ENCODE data around the gene MIS18BP1. TPM values are rescaled to one million over a fixed set of nuclear protein-coding genes. Genes with fewer than 3 reads are reported as not detected.

Gene MIS18BP1
- total and polyA plus RNA-seq, 4 donors: 8.8 to 31.4 (median 19.6) TPM

DNA sequence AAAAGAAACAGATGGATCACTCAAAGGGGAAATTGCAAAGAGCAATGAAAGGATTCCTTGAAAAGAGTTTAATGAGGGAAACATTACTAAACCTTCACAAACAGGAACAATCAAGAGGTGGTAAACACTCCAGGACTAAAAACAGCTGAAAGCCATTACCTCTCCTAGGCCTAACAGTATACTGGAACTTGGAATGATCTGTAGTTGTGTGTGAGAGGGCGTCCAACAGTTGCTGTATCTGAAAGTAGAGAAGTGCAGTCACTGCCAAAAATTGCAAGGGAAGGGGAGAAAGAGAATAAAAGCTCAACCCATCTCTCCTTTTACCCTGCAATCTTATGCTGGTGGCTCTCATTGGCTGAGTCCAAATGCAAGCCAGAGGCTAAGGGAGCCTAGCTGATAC is 17.0 kb upstream of the MIS18BP1 start:
- 39 to 51% methylated on average over 1 of the region's 1 CpG for WGBS, 2 donors
- Histone ChIP-seq H3K4me3 (ENCODE audit: low read length in 2 of 2) (no peak overlapping the region), H3K4me1 (ENCODE audit: control insufficient read depth in 1 of 2, insufficient read depth in 2 of 2, low read length in 2 of 2) (peaks cover 0 to 2% of the 10 kb centered on the region in 2 donors), H3K36me3 (ENCODE audit: control insufficient read depth in 1 of 2, insufficient read depth in 2 of 2, low read length in 1 of 2) (no peaks in the 10 kb centered on the region), H3K9me3 (ENCODE audit: control insufficient read depth, low read length) (no peaks in the 10 kb centered on the region), H3K27ac (ENCODE audit: low read depth in 1 of 2, low read length in 2 of 2) (no peak overlapping the region), H3K27me3 (ENCODE audit: control insufficient read depth in 1 of 2, insufficient read depth in 2 of 2, low read length in 1 of 2) (no peaks in the 10 kb centered on the region)
- DNase-seq (no peak), ATAC-seq (ENCODE audit: low FRiP score) (no peak)
- intact Hi-C loops (cut with DNase I): no loop called here

DNA sequence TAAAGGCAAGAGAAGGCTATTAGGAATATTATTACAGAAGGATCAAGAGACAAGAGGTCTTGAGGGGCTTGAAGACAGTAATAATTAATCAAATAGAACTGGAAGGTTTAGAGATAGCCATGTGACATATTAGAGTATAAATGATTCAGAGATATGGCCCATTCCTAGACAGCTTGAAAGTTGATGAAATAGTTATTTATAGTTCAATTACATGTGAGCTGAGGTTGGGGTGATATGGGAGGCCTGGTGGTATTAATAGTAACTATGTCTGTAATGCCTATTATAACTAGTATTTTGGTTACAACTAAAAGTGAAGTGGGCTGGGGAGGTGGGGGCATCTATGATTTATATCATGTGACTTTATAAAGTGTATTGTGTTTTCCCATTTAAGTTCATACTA is 14.1 kb upstream of the MIS18BP1 start:
- H3K36me3 ChIP-seq (ENCODE audit: control insufficient read depth in 1 of 2, insufficient read depth in 2 of 2, low read length in 1 of 2): no peaks in the 10 kb centered on the region
- no peak overlapping the region for H3K27ac ChIP-seq (ENCODE audit: low read depth in 1 of 2, low read length in 2 of 2)
- DNase-seq (no peak), ATAC-seq (ENCODE audit: low FRiP score) (no peak)
- H3K4me3 ChIP-seq (ENCODE audit: low read length in 2 of 2): no peak overlapping the region
- H3K27me3 ChIP-seq (ENCODE audit: control insufficient read depth in 1 of 2, insufficient read depth in 2 of 2, low read length in 1 of 2): no peaks in the 10 kb centered on the region
- intact Hi-C loops (cut with DNase I): no loop called here
- no peaks in the 10 kb centered on the region for H3K9me3 ChIP-seq (ENCODE audit: control insufficient read depth, low read length)
- H3K4me1 ChIP-seq (ENCODE audit: control insufficient read depth in 1 of 2, insufficient read depth in 2 of 2, low read length in 2 of 2): peaks cover 0 to 2% of the 10 kb centered on the region in 2 donors

DNA sequence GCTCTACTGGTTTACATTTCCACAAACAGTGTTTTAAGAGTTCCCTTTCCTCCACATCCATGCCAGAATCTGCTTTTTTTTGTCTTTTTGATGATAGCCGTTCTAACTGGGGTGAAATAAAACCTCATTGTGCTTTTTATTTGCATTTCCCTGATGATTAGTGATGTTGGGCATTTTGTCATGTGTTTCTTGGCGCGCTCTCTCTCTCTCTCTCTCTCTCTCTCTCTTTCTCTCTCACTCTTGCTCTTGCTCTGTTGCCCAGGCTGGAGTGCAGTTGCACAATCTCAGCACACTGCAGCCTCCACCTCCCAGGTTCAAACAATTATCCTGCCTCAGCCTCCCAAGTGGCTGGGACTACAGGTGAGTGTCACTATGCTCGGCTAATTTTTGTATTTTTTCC is 9.6 kb upstream of the MIS18BP1 start:
- Histone ChIP-seq H3K4me1 (ENCODE audit: control insufficient read depth in 1 of 2, insufficient read depth in 2 of 2, low read length in 2 of 2) (no peaks in the 10 kb centered on the region), H3K4me3 (ENCODE audit: low read length in 2 of 2) (no peak overlapping the region), H3K36me3 (ENCODE audit: control insufficient read depth in 1 of 2, insufficient read depth in 2 of 2, low read length in 1 of 2) (no peaks in the 10 kb centered on the region), H3K9me3 (ENCODE audit: control insufficient read depth, low read length) (no peaks in the 10 kb centered on the region), H3K27me3 (ENCODE audit: control insufficient read depth in 1 of 2, insufficient read depth in 2 of 2, low read length in 1 of 2) (no peaks in the 10 kb centered on the region), H3K27ac (ENCODE audit: low read depth in 1 of 2, low read length in 2 of 2) (no peak overlapping the region)
- DNase-seq: no peak
- ATAC-seq (ENCODE audit: low FRiP score): no peak
- intact Hi-C loops (cut with DNase I): no loop called here
- 39 to 52% methylated on average over 4 of the region's 4 CpGs for WGBS, 2 donors

DNA sequence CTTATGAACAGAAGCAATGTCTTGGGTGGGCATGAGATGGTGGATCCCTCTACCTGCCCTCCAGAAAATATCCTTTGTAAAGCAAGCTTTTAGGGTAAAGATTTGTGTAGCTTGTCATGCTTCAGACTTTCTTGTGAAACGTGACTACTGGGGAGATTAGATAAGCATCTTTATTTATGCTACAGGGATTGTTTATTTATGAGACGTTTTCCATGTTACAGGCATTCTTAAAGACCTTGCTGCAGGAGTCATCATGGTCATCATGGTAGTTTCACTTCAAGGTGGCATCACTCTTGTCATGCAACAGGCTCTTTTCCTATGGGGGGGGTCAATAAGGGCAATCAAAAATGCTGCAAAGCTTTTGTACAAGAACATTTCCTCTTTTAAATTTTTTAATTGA is 8.2 kb upstream of the MIS18BP1 start:
- ATAC-seq (ENCODE audit: low FRiP score) (no peak), DNase-seq (no peak)
- Histone ChIP-seq H3K9me3 (ENCODE audit: control insufficient read depth, low read length) (no peaks in the 10 kb centered on the region), H3K27me3 (ENCODE audit: control insufficient read depth in 1 of 2, insufficient read depth in 2 of 2, low read length in 1 of 2) (no peaks in the 10 kb centered on the region), H3K36me3 (ENCODE audit: control insufficient read depth in 1 of 2, insufficient read depth in 2 of 2, low read length in 1 of 2) (no peaks in the 10 kb centered on the region), H3K4me1 (ENCODE audit: control insufficient read depth in 1 of 2, insufficient read depth in 2 of 2, low read length in 2 of 2) (no peaks in the 10 kb centered on the region), H3K27ac (ENCODE audit: low read depth in 1 of 2, low read length in 2 of 2) (no peak overlapping the region), H3K4me3 (ENCODE audit: low read length in 2 of 2) (no peak overlapping the region)
- intact Hi-C loops (cut with DNase I): no loop called here
- WGBS, 2 donors: 16 to 21% methylated on average over 2 of the region's 2 CpGs

DNA sequence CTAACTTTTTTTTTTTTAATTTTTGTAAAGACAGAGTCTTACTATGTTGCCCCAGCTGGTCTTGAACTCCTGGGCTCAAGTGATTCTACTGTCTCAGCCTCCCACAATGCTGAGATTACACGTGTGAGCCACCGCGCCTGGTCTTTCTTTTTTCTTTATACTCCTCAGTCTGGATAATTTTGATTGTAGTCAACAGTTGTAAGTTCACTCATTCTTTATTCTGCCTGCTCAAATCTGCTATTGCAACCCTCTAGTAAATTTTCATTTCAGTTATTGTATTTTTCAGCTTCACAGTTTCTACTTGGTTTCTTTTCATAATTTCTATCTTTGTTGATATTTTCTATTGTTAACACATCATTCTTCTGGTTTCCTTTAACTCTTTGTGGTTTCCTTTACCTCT is 5.8 kb upstream of the MIS18BP1 start:
- ATAC-seq (ENCODE audit: low FRiP score): no peak
- no peak overlapping the region for H3K4me3 ChIP-seq (ENCODE audit: low read length in 2 of 2)
- H3K27ac ChIP-seq (ENCODE audit: low read depth in 1 of 2, low read length in 2 of 2): no peak overlapping the region
- H3K4me1 ChIP-seq (ENCODE audit: control insufficient read depth in 1 of 2, insufficient read depth in 2 of 2, low read length in 2 of 2): no peaks in the 10 kb centered on the region
- intact Hi-C loops (cut with DNase I): no loop called here
- DNase-seq: no peak
- 97 to 98% methylated on average over 3 of the region's 3 CpGs for WGBS, 2 donors
- no peaks in the 10 kb centered on the region for H3K27me3 ChIP-seq (ENCODE audit: control insufficient read depth in 1 of 2, insufficient read depth in 2 of 2, low read length in 1 of 2)
- H3K36me3 ChIP-seq (ENCODE audit: control insufficient read depth in 1 of 2, insufficient read depth in 2 of 2, low read length in 1 of 2): no peaks in the 10 kb centered on the region
- no peaks in the 10 kb centered on the region for H3K9me3 ChIP-seq (ENCODE audit: control insufficient read depth, low read length)

DNA sequence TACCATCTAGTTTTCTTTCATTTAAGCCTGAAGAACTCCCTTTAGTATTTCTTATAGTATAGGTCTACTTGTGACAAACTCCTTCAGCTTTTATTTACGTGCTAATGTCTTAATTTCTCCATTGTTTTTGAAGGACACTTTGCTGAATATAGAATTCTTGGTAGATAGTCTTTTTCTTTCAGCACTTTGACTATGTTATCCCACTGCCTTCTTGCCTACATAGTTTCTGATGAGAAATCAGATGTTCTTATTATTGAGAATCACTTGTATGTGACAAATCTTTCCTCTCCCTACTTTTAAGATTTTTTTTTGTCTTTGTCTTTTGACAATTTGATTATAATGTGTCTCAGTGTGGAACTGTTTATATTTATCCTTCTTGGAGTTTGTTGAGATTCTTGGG is 5.1 kb upstream of the MIS18BP1 start:
- WGBS, 2 donors: 78 to 86% methylated on average over 1 of the region's 1 CpG
- ATAC-seq (ENCODE audit: low FRiP score): no peak
- no peak overlapping the region for H3K4me3 ChIP-seq (ENCODE audit: low read length in 2 of 2)
- H3K9me3 ChIP-seq (ENCODE audit: control insufficient read depth, low read length): no peaks in the 10 kb centered on the region
- no peaks in the 10 kb centered on the region for H3K4me1 ChIP-seq (ENCODE audit: control insufficient read depth in 1 of 2, insufficient read depth in 2 of 2, low read length in 2 of 2)
- H3K27me3 ChIP-seq (ENCODE audit: control insufficient read depth in 1 of 2, insufficient read depth in 2 of 2, low read length in 1 of 2): no peaks in the 10 kb centered on the region
- intact Hi-C loops (cut with DNase I): no loop called here
- DNase-seq: no peak
- no peaks in the 10 kb centered on the region for H3K36me3 ChIP-seq (ENCODE audit: control insufficient read depth in 1 of 2, insufficient read depth in 2 of 2, low read length in 1 of 2)
- no peak overlapping the region for H3K27ac ChIP-seq (ENCODE audit: low read depth in 1 of 2, low read length in 2 of 2)

DNA sequence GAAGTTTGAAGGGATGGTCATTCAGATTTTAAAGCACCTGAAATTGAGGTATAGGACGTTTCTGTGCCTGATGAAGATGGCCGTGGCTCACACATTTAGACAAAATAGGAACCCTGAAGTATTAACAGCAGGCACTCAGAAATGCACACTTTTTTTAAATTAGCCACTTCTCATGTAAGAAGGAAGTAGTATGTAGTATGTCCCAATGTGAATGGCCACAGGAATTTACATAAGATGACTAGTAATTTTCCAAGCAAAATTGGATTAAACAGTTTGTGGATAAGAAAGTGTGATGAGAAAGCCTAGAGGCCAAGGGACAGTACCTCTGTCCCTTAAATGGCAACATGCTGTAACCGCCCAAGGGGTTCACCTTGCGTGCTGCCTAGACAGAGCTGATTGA is 1.8 kb upstream of the MIS18BP1 start:
- 90 to 91% methylated on average over 4 of the region's 4 CpGs for WGBS, 2 donors
- ATAC-seq (ENCODE audit: low FRiP score) (no peak), DNase-seq (no peak)
- Histone ChIP-seq H3K4me3 (ENCODE audit: low read length in 2 of 2) (no peak overlapping the region), H3K27ac (ENCODE audit: low read depth in 1 of 2, low read length in 2 of 2) (no peak overlapping the region), H3K4me1 (ENCODE audit: control insufficient read depth in 1 of 2, insufficient read depth in 2 of 2, low read length in 2 of 2) (no peaks in the 10 kb centered on the region), H3K27me3 (ENCODE audit: control insufficient read depth in 1 of 2, insufficient read depth in 2 of 2, low read length in 1 of 2) (no peaks in the 10 kb centered on the region), H3K36me3 (ENCODE audit: control insufficient read depth in 1 of 2, insufficient read depth in 2 of 2, low read length in 1 of 2) (no peaks in the 10 kb centered on the region), H3K9me3 (ENCODE audit: control insufficient read depth, low read length) (no peaks in the 10 kb centered on the region)
- intact Hi-C loops (cut with DNase I): loop anchor here (5.0 kb wide), 2 partner anchors 117 to 357 kb away; partner anchors contain the start of gene FANCM (in 2 of the 2)

DNA sequence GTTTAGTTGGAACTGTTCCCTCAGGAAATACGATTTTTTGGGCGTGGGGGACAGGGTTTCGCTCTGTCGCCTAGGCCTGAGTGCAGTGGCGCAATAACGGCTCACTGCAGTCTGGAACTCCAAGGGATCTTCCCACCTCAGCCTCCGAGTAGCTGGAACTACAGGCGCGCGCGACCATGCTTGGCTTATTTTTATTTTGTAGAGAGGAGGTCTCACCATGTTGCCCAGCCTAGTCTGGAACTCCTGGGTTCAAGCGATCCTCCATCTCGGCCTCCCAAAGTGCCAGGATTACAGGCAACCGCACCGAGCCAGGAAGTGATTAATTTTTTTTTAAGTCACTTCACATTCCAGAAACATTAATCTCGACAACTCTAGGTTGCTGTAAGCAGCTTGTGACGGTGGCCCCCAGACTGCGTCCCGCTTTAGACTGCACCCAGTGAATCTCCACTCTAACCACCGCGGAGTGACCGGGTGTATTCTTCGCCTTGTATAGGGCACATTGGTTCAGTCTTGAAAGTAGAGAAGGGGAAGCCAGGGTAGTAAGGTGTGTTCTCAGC is 830 bp upstream of the MIS18BP1 start:
- WGBS, 2 donors: 36 to 37% methylated on average over 23 of the region's 23 CpGs
- no peaks in the 10 kb centered on the region for H3K9me3 ChIP-seq (ENCODE audit: control insufficient read depth, low read length)
- H3K27me3 ChIP-seq (ENCODE audit: control insufficient read depth in 1 of 2, insufficient read depth in 2 of 2, low read length in 1 of 2): no peaks in the 10 kb centered on the region
- DNase-seq: peak; percentile 58 to 81
- intact Hi-C loops (cut with DNase I): loop anchor here (2.0 to 5.0 kb wide), 3 partner anchors 117 to 357 kb away; partner anchors contain the start of genes FANCM (in 2 of the 2) and PRPF39 (in 1 of the 2)
- H3K36me3 ChIP-seq (ENCODE audit: control insufficient read depth in 1 of 2, insufficient read depth in 2 of 2, low read length in 1 of 2): no peaks in the 10 kb centered on the region
- peak; percentile 51 for ATAC-seq (ENCODE audit: low FRiP score)
- no peaks in the 10 kb centered on the region for H3K4me1 ChIP-seq (ENCODE audit: control insufficient read depth in 1 of 2, insufficient read depth in 2 of 2, low read length in 2 of 2)
- H3K4me3 ChIP-seq (ENCODE audit: low read length in 2 of 2): peak overlapping the region; percentile 79 to 83
- peak overlapping the region; percentile 43 to 91 for H3K27ac ChIP-seq (ENCODE audit: low read depth in 1 of 2, low read length in 2 of 2)

DNA sequence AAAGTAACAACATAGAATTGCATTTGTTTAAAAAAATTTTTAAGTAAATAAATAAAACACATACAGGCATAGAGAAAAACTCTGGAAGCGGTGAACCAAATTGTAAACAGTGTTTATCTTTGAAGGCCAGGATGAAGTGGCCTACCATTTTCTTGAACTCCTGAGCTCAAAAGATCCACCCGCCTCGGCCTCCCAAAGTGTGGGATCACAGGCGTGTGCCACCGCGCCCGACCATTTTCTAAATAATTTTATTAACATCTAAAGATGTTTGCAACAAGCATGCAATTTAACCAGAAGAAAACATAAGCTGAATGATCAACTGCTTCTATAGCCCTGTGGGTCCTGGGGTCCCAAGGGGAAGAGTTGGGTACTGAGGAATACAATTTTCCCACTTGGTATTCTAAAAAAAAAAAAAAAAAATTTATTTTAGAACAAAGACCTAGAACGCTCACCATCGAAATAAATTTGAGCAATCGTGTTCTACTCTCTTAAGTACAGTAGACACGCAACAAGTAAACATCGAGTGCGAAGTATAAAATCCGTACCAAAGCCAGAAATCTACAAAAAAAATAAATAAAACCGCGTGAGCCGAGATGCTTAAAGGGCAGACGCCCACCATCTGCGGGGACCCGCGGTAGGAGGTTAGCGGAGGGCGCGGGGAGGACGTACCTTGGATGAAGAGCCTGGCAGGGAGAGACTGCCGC is 484 bp downstream of the MIS18BP1 start:
- no peak for DNase-seq
- H3K4me1 ChIP-seq (ENCODE audit: control insufficient read depth in 1 of 2, insufficient read depth in 2 of 2, low read length in 2 of 2): no peaks in the 10 kb centered on the region
- H3K27me3 ChIP-seq (ENCODE audit: control insufficient read depth in 1 of 2, insufficient read depth in 2 of 2, low read length in 1 of 2): no peaks in the 10 kb centered on the region
- H3K36me3 ChIP-seq (ENCODE audit: control insufficient read depth in 1 of 2, insufficient read depth in 2 of 2, low read length in 1 of 2): no peaks in the 10 kb centered on the region
- intact Hi-C loops (cut with DNase I): loop anchor here (2.0 to 5.0 kb wide), 3 partner anchors 115 to 355 kb away; partner anchors contain the start of genes FANCM (in 2 of the 2) and PRPF39 (in 1 of the 2)
- no peaks in the 10 kb centered on the region for H3K9me3 ChIP-seq (ENCODE audit: control insufficient read depth, low read length)
- H3K27ac ChIP-seq (ENCODE audit: low read depth in 1 of 2, low read length in 2 of 2): peak overlapping the region in 1 of 2 donors; percentile 22
- no peak for ATAC-seq (ENCODE audit: low FRiP score)
- WGBS, 2 donors: 0 to 1% methylated on average over 26 of the region's 26 CpGs
- H3K4me3 ChIP-seq (ENCODE audit: low read length in 2 of 2): peak overlapping the region; percentile 79 to 83

Data from aorta (tissue), 5 donors.